Tibial artery (tissue), 4 donors: ENCODE measurements around the gene WDR64.

Experiments used
- DNase-seq, 2 donors: peaks; one replicate each; pipeline ENCODE4 v3.0.0-alpha.2; 2019
- H3K27ac ChIP-seq, 2 donors: fragments of 200-600 bp; sonication (generic) in 1 of 2; 1 replicate in 1 of 2; 2 replicates in 1 of 2; pipeline ENCODE4 v1.5.1; 2018 to 2019; ENCODE audit warnings: mild to moderate bottlenecking in 1 of 2
- H3K27me3 ChIP-seq, 2 donors: fragments of 200-600 bp; sonication (generic) in 1 of 2; one replicate each; pipeline versions ENCODE4 v1.5.1 to v1.6.0; 2016 to 2019
- H3K36me3 ChIP-seq, 3 donors: fragments of 200-600 bp; sonication (generic) in 2 of 3; one replicate each; pipeline ENCODE4 v1.5.1; 2016 to 2019; ENCODE audit warnings: mild to moderate bottlenecking in 2 of 3
- H3K4me1 ChIP-seq, 4 donors: fragments of 200-600 bp; sonication (generic) in 2 of 4; 1 replicate in 3 of 4; 2 replicates in 1 of 4; pipeline ENCODE4 v1.5.1; 2016 to 2019
- H3K4me3 ChIP-seq, 2 donors: fragments of 200-600 bp; sonication (generic) in 1 of 2; 1 replicate in 1 of 2; 2 replicates in 1 of 2; pipeline ENCODE4 v1.5.1; 2018 to 2019; ENCODE audit warnings: mild to moderate bottlenecking in 2 of 2
- H3K9me3 ChIP-seq, 3 donors: fragments of 200-600 bp; sonication (generic) in 1 of 3; one replicate each; pipeline ENCODE4 v1.5.1; 2016 to 2019
- intact Hi-C: fragments of 100-400 bp; cut with DNase I; formaldehyde crosslinking; loops from one replicate; pipeline ENCODE4 v1.15.0; 2023; ENCODE audit warnings: low total_unique reads
- TF ChIP-seq, protein P1 (sequence below), 2 experiments: fragments of 200-600 bp in 1 of 2; fragments of 450-650 bp in 1 of 2; IDR thresholded peaks; one replicate each; pipeline ENCODE4 v1.5.1; 2017 to 2019; ENCODE audit warnings: antibody characterized with exemption in 2 of 2, mild to moderate bottlenecking in 1 of 2, moderate library complexity in 1 of 2

Gene WDR64

DNA sequence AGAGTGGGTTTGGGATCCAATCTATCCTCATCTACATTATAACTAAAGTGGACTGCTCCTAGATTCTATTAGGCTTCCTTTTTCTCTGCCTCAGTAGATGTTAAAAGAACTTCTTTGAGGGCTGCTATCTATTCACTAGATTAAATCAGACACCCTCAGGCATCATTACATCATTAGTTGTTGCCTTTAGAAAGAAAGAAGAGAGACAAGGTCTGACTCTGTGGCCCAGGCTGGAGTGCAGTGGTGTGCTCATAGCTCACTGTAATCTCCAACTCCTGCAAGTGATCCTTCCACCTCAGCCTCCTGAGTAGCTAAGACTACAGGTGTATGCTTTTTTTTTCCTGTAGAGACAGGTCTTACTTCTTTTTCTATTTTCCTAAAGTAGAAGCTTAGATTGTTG lies 124.8 kb downstream of the WDR64 start:
- no peaks in the 10 kb centered on the region for H3K36me3 ChIP-seq
- no peaks in the 10 kb centered on the region for H3K4me1 ChIP-seq
- no peak for DNase-seq
- no peaks in the 10 kb centered on the region for H3K9me3 ChIP-seq
- H3K4me3 ChIP-seq = no peak overlapping the region
- TF ChIP-seq, protein P1, sequence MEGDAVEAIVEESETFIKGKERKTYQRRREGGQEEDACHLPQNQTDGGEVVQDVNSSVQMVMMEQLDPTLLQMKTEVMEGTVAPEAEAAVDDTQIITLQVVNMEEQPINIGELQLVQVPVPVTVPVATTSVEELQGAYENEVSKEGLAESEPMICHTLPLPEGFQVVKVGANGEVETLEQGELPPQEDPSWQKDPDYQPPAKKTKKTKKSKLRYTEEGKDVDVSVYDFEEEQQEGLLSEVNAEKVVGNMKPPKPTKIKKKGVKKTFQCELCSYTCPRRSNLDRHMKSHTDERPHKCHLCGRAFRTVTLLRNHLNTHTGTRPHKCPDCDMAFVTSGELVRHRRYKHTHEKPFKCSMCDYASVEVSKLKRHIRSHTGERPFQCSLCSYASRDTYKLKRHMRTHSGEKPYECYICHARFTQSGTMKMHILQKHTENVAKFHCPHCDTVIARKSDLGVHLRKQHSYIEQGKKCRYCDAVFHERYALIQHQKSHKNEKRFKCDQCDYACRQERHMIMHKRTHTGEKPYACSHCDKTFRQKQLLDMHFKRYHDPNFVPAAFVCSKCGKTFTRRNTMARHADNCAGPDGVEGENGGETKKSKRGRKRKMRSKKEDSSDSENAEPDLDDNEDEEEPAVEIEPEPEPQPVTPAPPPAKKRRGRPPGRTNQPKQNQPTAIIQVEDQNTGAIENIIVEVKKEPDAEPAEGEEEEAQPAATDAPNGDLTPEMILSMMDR (IDR thresholded peaks at IDR 0.05) = no peak
- intact Hi-C loops = no loop called here
- no peaks in the 10 kb centered on the region for H3K27me3 ChIP-seq
- no peak overlapping the region for H3K27ac ChIP-seq

DNA sequence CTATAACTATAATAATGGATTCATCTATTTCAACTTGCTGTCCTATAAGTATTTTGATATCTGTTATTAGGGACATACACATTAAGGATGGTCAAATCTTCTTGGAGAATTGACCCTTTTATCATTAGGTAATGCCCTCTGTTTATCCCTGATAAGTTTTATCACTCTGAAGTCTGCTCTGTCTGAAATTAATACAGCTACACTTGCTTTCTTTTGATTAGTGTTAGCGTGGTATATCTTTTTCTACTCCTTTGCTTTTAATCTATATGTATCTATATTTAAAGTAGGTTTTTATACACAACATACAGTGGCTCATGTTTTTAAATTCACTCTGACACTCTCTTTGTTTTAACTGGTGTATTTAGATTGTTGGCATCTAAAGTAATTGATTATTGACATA lies 126.0 kb downstream of the WDR64 start:
- Histone ChIP-seq H3K27me3 (no peaks in the 10 kb centered on the region), H3K36me3 (no peaks in the 10 kb centered on the region), H3K27ac (no peak overlapping the region), H3K4me3 (no peak overlapping the region), H3K4me1 (peaks cover 0 to 9% (median 0%) of the 10 kb centered on the region in 4 donors), H3K9me3 (no peaks in the 10 kb centered on the region)
- TF ChIP-seq, protein P1 (IDR thresholded peaks at IDR 0.05) = no peak
- intact Hi-C loops = no loop called here
- DNase-seq = no peak

DNA sequence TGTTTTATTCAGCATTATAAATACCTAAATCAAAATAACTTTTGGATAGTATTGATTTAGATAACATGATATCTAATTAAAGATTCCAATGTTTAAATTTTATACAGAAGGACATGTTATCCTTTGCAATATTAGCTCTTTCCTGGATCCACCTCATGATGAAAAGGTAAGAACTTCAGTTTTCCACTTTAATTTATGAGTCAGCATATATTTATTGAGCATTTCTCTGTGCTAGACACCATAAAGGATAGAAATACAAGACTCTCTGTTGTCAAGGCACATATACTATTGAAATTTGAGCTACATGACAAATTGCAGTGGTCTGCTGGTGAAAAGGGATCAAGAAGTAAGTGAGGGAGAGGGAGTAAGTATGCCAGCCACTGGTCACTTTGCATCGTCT lies 127.8 kb downstream of the WDR64 start:
- TF ChIP-seq, protein P1 (IDR thresholded peaks at IDR 0.05) = no peak
- no peak for DNase-seq
- Histone ChIP-seq H3K27ac (no peak overlapping the region), H3K36me3 (no peaks in the 10 kb centered on the region), H3K27me3 (no peaks in the 10 kb centered on the region), H3K9me3 (no peaks in the 10 kb centered on the region), H3K4me3 (no peak overlapping the region), H3K4me1 (peaks cover 0 to 9% (median 0%) of the 10 kb centered on the region in 4 donors)
- intact Hi-C loops = no loop called here

DNA sequence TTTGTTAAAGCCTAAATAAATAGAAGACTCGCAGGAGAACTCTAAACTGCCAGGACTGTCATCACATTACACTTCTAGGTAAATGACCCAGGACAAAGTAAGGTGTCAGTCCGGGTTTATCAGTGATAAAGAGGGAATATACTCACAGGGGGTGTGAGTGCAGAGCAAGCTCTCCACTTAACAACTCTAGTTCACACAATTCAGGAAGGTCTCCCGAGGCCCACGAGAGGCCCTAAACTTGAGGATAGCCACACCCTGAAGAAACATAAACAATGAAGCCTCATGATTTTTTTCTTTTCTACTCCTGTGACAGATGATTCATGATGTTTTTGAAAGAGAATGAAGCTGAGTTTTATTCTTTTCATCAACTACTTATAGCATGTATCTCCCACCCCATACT lies 130.3 kb downstream of the WDR64 start:
- no peak for DNase-seq
- Histone ChIP-seq H3K27me3 (no peaks in the 10 kb centered on the region), H3K4me1 (peaks cover 0 to 17% (median 2%) of the 10 kb centered on the region in 4 donors), H3K4me3 (no peak overlapping the region), H3K9me3 (no peaks in the 10 kb centered on the region), H3K27ac (no peak overlapping the region), H3K36me3 (no peaks in the 10 kb centered on the region)
- TF ChIP-seq, protein P1 (IDR thresholded peaks at IDR 0.05) = no peak
- intact Hi-C loops = no loop called here

DNA sequence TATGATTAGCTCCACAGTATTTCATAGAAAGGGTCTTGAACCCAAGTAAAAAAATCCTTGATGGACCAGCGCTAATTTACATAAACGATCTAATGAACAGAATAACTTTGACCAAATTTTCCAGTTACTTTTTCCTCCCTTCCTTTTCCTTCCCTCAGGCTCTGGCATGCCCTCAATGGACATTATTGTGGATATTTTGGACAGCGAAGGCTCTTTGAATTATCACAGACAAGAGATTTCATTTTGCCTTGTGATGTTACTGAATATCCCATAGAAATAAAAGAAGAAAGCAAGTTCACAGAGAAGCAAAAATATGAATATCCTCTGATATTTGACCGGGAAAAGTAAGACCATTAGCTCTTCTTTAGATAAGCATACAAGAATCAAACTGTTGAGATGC lies 135.6 kb downstream of the WDR64 start:
- Histone ChIP-seq H3K4me1 (peaks cover 0 to 10% (median 2%) of the 10 kb centered on the region in 4 donors), H3K9me3 (no peaks in the 10 kb centered on the region), H3K27ac (no peak overlapping the region), H3K27me3 (no peaks in the 10 kb centered on the region), H3K4me3 (no peak overlapping the region), H3K36me3 (no peaks in the 10 kb centered on the region)
- intact Hi-C loops = no loop called here
- no peak for DNase-seq
- TF ChIP-seq, protein P1 (IDR thresholded peaks at IDR 0.05) = no peak

DNA sequence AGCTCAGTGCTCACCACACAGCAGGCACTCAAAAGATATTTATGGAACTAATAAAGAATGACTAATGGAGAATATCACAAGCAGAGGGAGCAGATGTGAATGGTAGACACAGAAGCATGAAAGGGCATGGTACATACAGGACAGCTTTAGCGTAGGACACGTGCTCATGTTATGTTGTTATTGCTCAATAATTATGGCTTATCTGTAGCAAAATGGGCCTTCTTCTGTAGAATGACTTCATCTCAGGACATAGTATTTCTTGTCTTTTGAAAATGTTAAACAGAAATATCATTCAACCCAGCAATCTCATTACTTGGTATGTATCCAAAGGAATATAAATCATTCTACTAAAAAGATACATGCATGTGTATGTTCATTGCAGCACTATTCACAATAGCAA lies 137.0 kb downstream of the WDR64 start:
- H3K36me3 ChIP-seq = no peaks in the 10 kb centered on the region
- no peaks in the 10 kb centered on the region for H3K27me3 ChIP-seq
- no peaks in the 10 kb centered on the region for H3K9me3 ChIP-seq
- no peak for DNase-seq
- TF ChIP-seq, protein P1 (IDR thresholded peaks at IDR 0.05) = no peak
- no peak overlapping the region for H3K4me3 ChIP-seq
- peaks cover 0 to 8% (median 2%) of the 10 kb centered on the region in 4 donors for H3K4me1 ChIP-seq
- H3K27ac ChIP-seq = no peak overlapping the region
- intact Hi-C loops = no loop called here
